Measurements from ENCODE around the gene TMEM200A.
"Not testable (repeated sequence)": the region's sequence is repeated elsewhere in the genome, so short reads cannot be mapped to it uniquely, and the experiment has no call there.

Gene TMEM200A

DNA sequence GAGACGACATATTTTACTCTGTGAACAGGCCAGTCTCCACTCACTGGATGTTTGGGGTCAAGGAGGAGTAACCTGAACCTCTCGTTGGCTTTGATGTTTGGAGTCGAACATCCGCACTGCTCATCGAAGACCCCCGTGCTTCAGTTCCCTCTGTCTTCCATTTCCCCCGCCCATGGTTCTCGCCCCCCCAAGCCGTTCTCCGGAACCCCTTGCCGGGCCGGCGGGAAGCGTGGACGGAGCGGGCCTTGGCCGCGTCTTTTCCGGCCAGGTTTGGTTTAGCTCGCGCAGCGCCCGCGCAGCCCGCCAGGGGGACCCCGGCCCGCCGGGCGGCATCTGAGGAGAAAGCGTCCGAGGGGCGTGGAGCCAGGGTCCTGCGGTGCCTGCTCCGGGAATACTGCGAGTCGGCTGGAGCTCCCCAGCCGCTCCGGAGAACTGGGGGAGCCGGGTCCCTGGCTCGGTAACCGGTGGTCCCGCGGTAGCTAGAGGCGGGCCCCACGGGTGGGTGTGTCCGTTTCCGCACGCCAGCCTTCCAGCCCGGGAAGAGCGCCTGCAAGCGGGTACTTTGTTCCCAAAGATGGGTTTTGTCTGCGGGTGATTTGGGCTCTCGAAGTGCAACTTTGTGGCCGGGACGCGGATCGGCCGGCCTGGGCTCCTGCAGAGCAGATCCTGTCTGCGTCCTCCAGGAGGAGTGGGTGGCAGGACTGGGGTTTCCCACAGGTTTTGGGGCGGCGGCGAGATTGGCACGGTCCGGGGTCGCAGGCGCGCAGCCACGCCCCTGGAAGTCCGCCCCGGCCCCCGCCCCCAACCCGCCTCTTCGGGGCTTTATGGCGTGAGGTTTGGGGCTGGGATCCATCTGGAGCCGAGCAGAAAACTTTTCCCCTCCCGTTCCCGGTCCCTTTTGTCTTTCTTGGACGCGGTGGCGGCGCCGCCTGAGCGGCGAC is at the start of gene TMEM200A:
TMEM200A (plus strand) TSS at position 852 of the 941 bp plus-strand sequence. CDS start 74,406 bp downstream, outside the sequence.
- peak within 1 kb of the TSS; percentile 75 for H3K4me3 ChIP-seq (ENCODE audit: low read depth, low read length)
- TF ChIP-seq, protein P1, sequence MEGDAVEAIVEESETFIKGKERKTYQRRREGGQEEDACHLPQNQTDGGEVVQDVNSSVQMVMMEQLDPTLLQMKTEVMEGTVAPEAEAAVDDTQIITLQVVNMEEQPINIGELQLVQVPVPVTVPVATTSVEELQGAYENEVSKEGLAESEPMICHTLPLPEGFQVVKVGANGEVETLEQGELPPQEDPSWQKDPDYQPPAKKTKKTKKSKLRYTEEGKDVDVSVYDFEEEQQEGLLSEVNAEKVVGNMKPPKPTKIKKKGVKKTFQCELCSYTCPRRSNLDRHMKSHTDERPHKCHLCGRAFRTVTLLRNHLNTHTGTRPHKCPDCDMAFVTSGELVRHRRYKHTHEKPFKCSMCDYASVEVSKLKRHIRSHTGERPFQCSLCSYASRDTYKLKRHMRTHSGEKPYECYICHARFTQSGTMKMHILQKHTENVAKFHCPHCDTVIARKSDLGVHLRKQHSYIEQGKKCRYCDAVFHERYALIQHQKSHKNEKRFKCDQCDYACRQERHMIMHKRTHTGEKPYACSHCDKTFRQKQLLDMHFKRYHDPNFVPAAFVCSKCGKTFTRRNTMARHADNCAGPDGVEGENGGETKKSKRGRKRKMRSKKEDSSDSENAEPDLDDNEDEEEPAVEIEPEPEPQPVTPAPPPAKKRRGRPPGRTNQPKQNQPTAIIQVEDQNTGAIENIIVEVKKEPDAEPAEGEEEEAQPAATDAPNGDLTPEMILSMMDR (IDR thresholded peaks at IDR 0.05; ENCODE audit: borderline replicate concordance, insufficient read depth, low read depth, low read length) = peak; percentile 87

DNA sequence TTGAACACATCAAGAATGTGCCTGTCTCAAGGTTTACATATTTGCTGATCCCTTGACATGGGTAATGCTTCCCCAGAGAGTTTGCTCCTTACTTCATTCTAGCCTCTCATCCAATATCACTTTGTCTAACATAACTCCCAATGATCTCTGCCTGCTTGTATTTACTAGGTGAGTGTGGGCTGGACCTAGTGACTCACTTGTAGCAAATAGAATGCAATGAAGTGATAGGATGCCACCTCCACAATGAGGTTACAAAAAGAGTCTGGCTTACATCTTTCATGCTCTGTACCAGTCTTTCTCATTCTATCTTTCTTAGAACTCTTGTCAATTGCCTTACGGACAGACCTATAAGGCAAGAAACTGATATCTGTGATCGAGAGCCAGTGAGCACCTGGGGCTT is 44.9 kb upstream of the TMEM200A start:
- TF ChIP-seq, protein P1 (IDR thresholded peaks at IDR 0.05; ENCODE audit: borderline replicate concordance, insufficient read depth, low read depth, low read length) = no peak
- H3K4me3 ChIP-seq (ENCODE audit: low read depth, low read length) = no peak overlapping the region

- TF ChIP-seq, protein P1 (IDR thresholded peaks at IDR 0.05; ENCODE audit: borderline replicate concordance, insufficient read depth, low read depth, low read length) = peak; percentile 62; the same call in 1 of the 2 replicates
These were observed 43.0 kb upstream of the TMEM200A start for GRCh38 chr6:130322673-130323268.

DNA sequence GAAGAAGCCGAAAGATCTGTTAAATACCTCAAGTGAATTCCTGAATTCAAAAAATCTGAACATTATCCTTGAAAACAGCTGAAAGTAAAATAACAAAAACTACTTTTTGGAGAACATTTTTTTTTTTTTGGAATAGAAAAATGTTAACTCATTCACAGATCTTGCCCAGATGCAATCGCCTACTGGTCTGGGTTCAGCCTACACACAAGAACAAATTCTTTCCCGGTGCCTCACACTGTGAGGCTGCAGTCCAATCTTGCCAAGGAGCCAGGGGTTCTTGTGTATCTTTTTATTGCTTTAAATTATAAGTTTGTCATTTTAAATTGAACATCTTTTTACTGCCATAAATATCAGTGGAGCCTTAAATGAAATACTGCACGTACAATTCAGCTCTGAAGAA is 41.2 kb upstream of the TMEM200A start:
- no peak overlapping the region for H3K4me3 ChIP-seq (ENCODE audit: low read depth, low read length)
- TF ChIP-seq, protein P1 (IDR thresholded peaks at IDR 0.05; ENCODE audit: borderline replicate concordance, insufficient read depth, low read depth, low read length) = no peak

More at GRCh38 chr6:130322673-130323268, 43.0 kb upstream of the TMEM200A start:
- no peak overlapping the region for H3K4me3 ChIP-seq (ENCODE audit: low read depth, low read length)

GRCh38 chr6:130326496-130326895 is 39.3 kb upstream of the TMEM200A start:
- TF ChIP-seq, protein P1 (IDR thresholded peaks at IDR 0.05; ENCODE audit: borderline replicate concordance, insufficient read depth, low read depth, low read length) = no peak
- H3K4me3 ChIP-seq (ENCODE audit: low read depth, low read length) = no peak overlapping the region

GRCh38 chr6:130337534-130337933 is 28.3 kb upstream of the TMEM200A start:
- TF ChIP-seq, protein P1 (IDR thresholded peaks at IDR 0.05; ENCODE audit: borderline replicate concordance, insufficient read depth, low read depth, low read length) = no peak

GRCh38 chr6:130346324-130346723 is 19.5 kb upstream of the TMEM200A start:
- H3K4me3 ChIP-seq (ENCODE audit: low read depth, low read length) = not testable (repeated sequence)

More at GRCh38 chr6:130337534-130337933, 28.3 kb upstream of the TMEM200A start:
- no peak overlapping the region for H3K4me3 ChIP-seq (ENCODE audit: low read depth, low read length)

All from GM12875 (cell line).